IMR-90 (cell line): ENCODE measurements around the gene AGMO. TPM values are rescaled to one million over a fixed set of nuclear protein-coding genes. Genes with fewer than 3 reads are reported as not detected.

Source experiments
- ATAC-seq: fragments of 200-7000 bp; cut with Tn5 transposase; 2 replicates; pipeline ENCODE4 v1.9.1; 2020; ENCODE audit warnings: low read depth, mild to moderate bottlenecking, moderate library complexity
- BruUV-seq: library from RNA; stranded (reverse); fragments of 400-500 nt; replicated peaks from 2 replicates; lab custom pipeline; 2021; lab: Mats Ljungman, UMichigan
- CTCF ChIA-PET: fragments of 300-600 bp; formaldehyde crosslinking; extraction: SDS; loops from one replicate; lab custom pipeline; 2021; ENCODE audit warnings: antibody characterized with exemption; lab: Yijun Ruan, JAX
- POLR2A ChIA-PET: fragments of 300-600 bp; sonication (Branson Sonifier 250); formaldehyde crosslinking; loops from one replicate; lab custom pipeline; 2022; ENCODE audit warnings: antibody characterized with exemption; ENCODE audit not compliant: unreplicated experiment; lab: Charles Lee
- DNase-seq: peaks from one replicate; pipeline ENCODE4 v3.0.0; 2013
- H2AFZ ChIP-seq: replicated peaks from 2 replicates; pipeline ENCODE3; 2013; ENCODE audit warnings: low read length, mild to moderate bottlenecking; ENCODE audit not compliant: poor library complexity
- H2AK5ac ChIP-seq: 2 replicates; pipeline ENCODE4 v1.6.1; 2013; ENCODE audit warnings: low read depth, low read length, inconsistent platforms
- H2AK9ac ChIP-seq: replicated peaks from 2 replicates; pipeline ENCODE3; 2013; ENCODE audit warnings: mild to moderate bottlenecking, low read depth, low read length, moderate library complexity; ENCODE audit not compliant: poor library complexity
- H2BK120ac ChIP-seq: 2 replicates; pipeline ENCODE4 v1.6.1; 2013; ENCODE audit warnings: low read depth, low read length, inconsistent platforms
- H2BK15ac ChIP-seq: 3 replicates; pipeline ENCODE4 v1.6.1; 2013; ENCODE audit warnings: low read depth, low read length, inconsistent platforms
- H2BK20ac ChIP-seq: 2 replicates; pipeline ENCODE4 v1.6.1; 2013; ENCODE audit warnings: low read depth, mild to moderate bottlenecking, inconsistent platforms, low read length, moderate library complexity
- H2BK5ac ChIP-seq: 2 replicates; pipeline ENCODE4 v1.6.1; 2013; ENCODE audit warnings: mild to moderate bottlenecking, low read depth, low read length, inconsistent platforms; ENCODE audit not compliant: poor library complexity, severe bottlenecking
- H3K14ac ChIP-seq: replicated peaks from 2 replicates; pipeline ENCODE4 v1.6.1; 2013; ENCODE audit warnings: low read depth, low read length, inconsistent platforms
- H3K18ac ChIP-seq: 2 replicates; pipeline ENCODE4 v1.6.1; 2013; ENCODE audit warnings: low read depth, low read length, control low read depth
- H3K23ac ChIP-seq: 2 replicates; pipeline ENCODE4 v1.6.1; 2013; ENCODE audit warnings: low read depth, low read length, inconsistent platforms
- H3K27ac ChIP-seq: 2 replicates; pipeline ENCODE4 v1.5.1; 2013; ENCODE audit warnings: mild to moderate bottlenecking, control low read depth, low read length; ENCODE audit not compliant: insufficient read depth
- H3K27me3 ChIP-seq: 2 replicates; pipeline ENCODE4 v1.6.1; 2013; ENCODE audit warnings: low read length; ENCODE audit not compliant: control insufficient read depth, insufficient read depth
- H3K36me3 ChIP-seq: 2 replicates; pipeline ENCODE4 v1.6.1; 2013; ENCODE audit warnings: low read length, mixed read lengths; ENCODE audit not compliant: control insufficient read depth, insufficient read depth
- H3K4ac ChIP-seq: 2 replicates; pipeline ENCODE4 v1.6.1; 2013; ENCODE audit warnings: low read depth, low read length, inconsistent platforms
- H3K4me1 ChIP-seq: 2 replicates; pipeline ENCODE4 v1.6.1; 2013; ENCODE audit warnings: low read length, mixed read lengths; ENCODE audit not compliant: control insufficient read depth, insufficient read depth
- H3K4me2 ChIP-seq: 2 replicates; pipeline ENCODE4 v1.6.1; 2013; ENCODE audit warnings: low read depth, mild to moderate bottlenecking, control low read depth, low read length, moderate library complexity
- H3K4me3 ChIP-seq: 2 replicates; pipeline ENCODE4 v1.5.1; 2013; ENCODE audit warnings: low read depth, mild to moderate bottlenecking, control low read depth, low read length, moderate library complexity; ENCODE audit not compliant: insufficient read depth
- H3K56ac ChIP-seq: 2 replicates; pipeline ENCODE4 v1.6.1; 2013; ENCODE audit warnings: low read length, inconsistent platforms; ENCODE audit not compliant: insufficient read depth; ENCODE audit errors: extremely low read depth
- H3K79me1 ChIP-seq, 2 experiments: 2 replicates each; pipeline ENCODE4 v1.6.1; 2013; ENCODE audit warnings: low read length in 2 of 2, inconsistent platforms in 1 of 2, low read depth in 1 of 2
- H3K9ac ChIP-seq: 2 replicates; pipeline ENCODE4 v1.6.1; 2013; ENCODE audit warnings: low read depth, low read length, control low read depth
- H3K9me1 ChIP-seq: 2 replicates; pipeline ENCODE4 v1.6.1; 2013; ENCODE audit warnings: low read length, inconsistent platforms; ENCODE audit not compliant: insufficient read depth
- H3K9me3 ChIP-seq: 2 replicates; pipeline ENCODE4 v1.6.1; 2013; ENCODE audit warnings: low read length; ENCODE audit not compliant: control insufficient read depth, insufficient read depth
- H4K20me1 ChIP-seq: 2 replicates; pipeline ENCODE4 v1.6.1; 2013; ENCODE audit warnings: low read length, inconsistent platforms; ENCODE audit not compliant: insufficient read depth
- H4K5ac ChIP-seq: 2 replicates; pipeline ENCODE4 v1.6.1; 2013; ENCODE audit warnings: mild to moderate bottlenecking, low read depth, low read length, control low read depth
- H4K8ac ChIP-seq, 2 experiments: 2 replicates each; pipeline ENCODE4 v1.6.1; 2013; ENCODE audit warnings: low read depth in 2 of 2, low read length in 2 of 2, control low read depth in 1 of 2, inconsistent platforms in 1 of 2
- H4K91ac ChIP-seq: 2 replicates; pipeline ENCODE4 v1.6.1; 2013; ENCODE audit warnings: low read depth, low read length, inconsistent platforms; ENCODE audit not compliant: insufficient read depth
- CEBPB ChIP-seq: IDR thresholded peaks from 2 replicates; pipeline ENCODE4 v1.6.1; 2012; ENCODE audit warnings: low read depth, low read length, improper control_type of control experiment
- CHD1 ChIP-seq: IDR thresholded peaks from 2 replicates; pipeline ENCODE4 v1.6.1; 2012; ENCODE audit warnings: low read depth, low read length, improper control_type of control experiment
- FOS ChIP-seq: fragments of 150-350 bp; IDR thresholded peaks from 2 replicates; pipeline ENCODE4 v1.6.1; 2016; ENCODE audit warnings: low read depth, low read length
- MAFK ChIP-seq: IDR thresholded peaks from 2 replicates; pipeline ENCODE4 v1.6.1; 2012; ENCODE audit warnings: low read depth, low read length, improper control_type of control experiment
- POLR2A ChIP-seq: IDR thresholded peaks from 2 replicates; pipeline ENCODE4 v1.6.1; 2012; ENCODE audit warnings: mild to moderate bottlenecking, low read depth, low read length
- RFX5 ChIP-seq: IDR thresholded peaks from 2 replicates; pipeline ENCODE4 v1.8.0; 2012; ENCODE audit warnings: low read depth, mild to moderate bottlenecking, low read length, moderate library complexity
- SMC3 ChIP-seq: fragments of 150-350 bp; IDR thresholded peaks from 2 replicates; pipeline ENCODE4 v1.6.1; 2016; ENCODE audit warnings: low read depth, mild to moderate bottlenecking, antibody characterized with exemption, low read length, moderate library complexity
- WGBS, 2 experiments: methylation state at CpG; one replicate each; pipeline versions ENCODE4 v1.1.5 to v1.1.7; 2013; ENCODE audit warnings: missing lambda C conversion rate in 2 of 2; ENCODE audit not compliant: insufficient read length in 1 of 2; ENCODE audit errors: extremely low coverage in 2 of 2; 5-methylcytosine and 5-hydroxymethylcytosine counted together
- dilution Hi-C: fragments of 300-500 bp; cut with HindIII; formaldehyde crosslinking; loops from one replicate; pipeline ENCODE4 v1.14.3; 2018; ENCODE audit warnings: low sequenced_read_pairs; ENCODE audit not compliant: unreplicated experiment
- in situ Hi-C: fragments of 300-500 bp; cut with MboI; formaldehyde crosslinking; loops from 3 replicates; pipeline ENCODE4 v1.14.3; 2019; ENCODE audit warnings: low sequenced_read_pairs, inconsistent platforms, mixed read lengths
- intact Hi-C: fragments of 100-400 bp; cut with micrococcal nuclease; formaldehyde crosslinking; loops from 2 replicates; pipeline ENCODE4 v1.10.0; 2022
- polyA plus RNA-seq, 3 experiments: library from polyadenylated mRNA; depleted of rRNA; stranded (reverse); fragments of >200 nt; gene quantifications; 2 replicates each; pipeline ENCODE4 v1.2.3, GENCODE V29; 2012; ENCODE audit warnings: low replicate concordance in 1 of 3
- total RNA-seq: library from RNA; depleted of rRNA; stranded (reverse); fragments of >200 nt; gene quantifications from 2 replicates; pipeline ENCODE4 v1.2.3, GENCODE V29; 2012
- TF ChIP-seq, protein P1 (sequence below): fragments of 150-350 bp; IDR thresholded peaks from 2 replicates; pipeline ENCODE4 v1.6.1; 2017; ENCODE audit warnings: mild to moderate bottlenecking, antibody characterized with exemption, low read length, low read depth
- TF ChIP-seq, protein P2 (sequence below): fragments of 150-350 bp; IDR thresholded peaks from 2 replicates; pipeline ENCODE4 v1.6.1; 2016; ENCODE audit warnings: low read depth, mild to moderate bottlenecking, low read length, moderate library complexity, borderline replicate concordance

AGMO gene
- total and polyA plus RNA-seq, 2 of the 4 experiments (the other 2 are of a cell fraction) = not detected

DNA sequence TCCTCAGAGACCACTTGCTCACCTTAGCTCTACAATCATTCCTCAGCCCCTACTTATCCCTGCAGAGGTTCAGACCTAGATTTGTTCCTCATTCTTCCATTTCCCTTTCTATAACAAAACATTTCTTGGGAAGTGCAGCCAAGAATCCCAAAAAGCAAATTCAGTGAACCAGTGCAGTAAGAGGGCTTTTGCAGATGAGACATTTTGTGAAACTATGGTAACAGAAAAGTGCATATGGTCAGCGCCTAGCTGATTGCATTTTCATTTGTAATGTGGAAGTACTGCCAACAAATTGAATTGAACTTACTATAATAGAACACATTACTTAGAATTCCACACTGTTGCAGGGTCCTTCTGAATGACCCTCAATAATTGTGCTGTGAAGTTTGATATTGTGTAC, 18.6 kb downstream of the AGMO start:
- H3K4me2 ChIP-seq = no peak overlapping the region

More for the DNA sequence above, 18.6 kb downstream of the AGMO start:
- Histone ChIP-seq H2AFZ (no peak overlapping the region), H2AK9ac (no peak overlapping the region), H4K20me1 (no peaks in the 10 kb centered on the region), H3K9me3 (no peaks in the 10 kb centered on the region; the same call in 1 of the 2 replicates), H3K4me1 (no peaks in the 10 kb centered on the region), H2BK5ac (no peak overlapping the region), H3K27ac (no peak overlapping the region), H3K4me3 (no peak overlapping the region), H2BK15ac (no peak overlapping the region), H3K4ac (no peak overlapping the region), H3K23ac (no peak overlapping the region), H4K5ac (no peak overlapping the region), H3K18ac (no peak overlapping the region), H3K79me1 (no peaks in the 10 kb centered on the region), H3K56ac (no peak overlapping the region), H2BK120ac (no peak overlapping the region), H3K9me1 (no peaks in the 10 kb centered on the region), H3K14ac (no peak overlapping the region), H4K91ac (no peak overlapping the region), H2AK5ac (no peak overlapping the region), H2BK20ac (no peak overlapping the region), H3K27me3 (no peaks in the 10 kb centered on the region), H4K8ac (no peak overlapping the region), H3K36me3 (no peaks in the 10 kb centered on the region), H3K9ac (no peak overlapping the region)
- no CpG with 5 or more reads among the region's 1 CpG for WGBS, 2 experiments
- ChIA-PET CTCF (no interaction called here), POLR2A (no interaction called here)
- DNase-seq = no peak
- no peak for TF ChIP-seq CHD1
- no peak for TF ChIP-seq FOS
- TF ChIP-seq, protein P1, sequence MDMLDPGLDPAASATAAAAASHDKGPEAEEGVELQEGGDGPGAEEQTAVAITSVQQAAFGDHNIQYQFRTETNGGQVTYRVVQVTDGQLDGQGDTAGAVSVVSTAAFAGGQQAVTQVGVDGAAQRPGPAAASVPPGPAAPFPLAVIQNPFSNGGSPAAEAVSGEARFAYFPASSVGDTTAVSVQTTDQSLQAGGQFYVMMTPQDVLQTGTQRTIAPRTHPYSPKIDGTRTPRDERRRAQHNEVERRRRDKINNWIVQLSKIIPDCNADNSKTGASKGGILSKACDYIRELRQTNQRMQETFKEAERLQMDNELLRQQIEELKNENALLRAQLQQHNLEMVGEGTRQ = no peak
- no peak for TF ChIP-seq SMC3
- TF ChIP-seq, protein P2, sequence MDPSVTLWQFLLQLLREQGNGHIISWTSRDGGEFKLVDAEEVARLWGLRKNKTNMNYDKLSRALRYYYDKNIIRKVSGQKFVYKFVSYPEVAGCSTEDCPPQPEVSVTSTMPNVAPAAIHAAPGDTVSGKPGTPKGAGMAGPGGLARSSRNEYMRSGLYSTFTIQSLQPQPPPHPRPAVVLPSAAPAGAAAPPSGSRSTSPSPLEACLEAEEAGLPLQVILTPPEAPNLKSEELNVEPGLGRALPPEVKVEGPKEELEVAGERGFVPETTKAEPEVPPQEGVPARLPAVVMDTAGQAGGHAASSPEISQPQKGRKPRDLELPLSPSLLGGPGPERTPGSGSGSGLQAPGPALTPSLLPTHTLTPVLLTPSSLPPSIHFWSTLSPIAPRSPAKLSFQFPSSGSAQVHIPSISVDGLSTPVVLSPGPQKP = no peak
- TF ChIP-seq CEBPB = no peak
- TF ChIP-seq POLR2A = no peak
- TF ChIP-seq MAFK = no peak
- TF ChIP-seq RFX5 = no peak
- intact Hi-C loops (no loop called here), in situ Hi-C loops (no loop called here), dilution Hi-C loops (no loop called here)
- no peak for ATAC-seq
- no TSS peak for BruUV-seq
